PFSK-1 (cell line): ENCODE data around the gene SEMA3D.

Experiments
- FOXP2 ChIP-seq: optimal IDR thresholded peaks from 2 replicates; pipeline ENCODE3; 2011; ENCODE audit warnings: borderline replicate concordance, control low read depth, inconsistent platforms; ENCODE audit not compliant: insufficient read depth; ENCODE audit errors: extremely low read length, extremely low read depth
- POLR2AphosphoS5 ChIP-seq: IDR thresholded peaks from 2 replicates; pipeline ENCODE4 v1.6.1; 2012; ENCODE audit warnings: low read depth, mild to moderate bottlenecking, control low read depth, low read length, moderate library complexity
- REST ChIP-seq, 2 experiments: IDR thresholded peaks; 2 replicates each; pipeline versions ENCODE4 v1.6.1 to v1.8.0; 2011 to 2012; ENCODE audit warnings: low read depth in 2 of 2, low read length in 2 of 2, control low read depth in 1 of 2, inconsistent platforms in 1 of 2, mild to moderate bottlenecking in 1 of 2, moderate library complexity in 1 of 2; ENCODE audit not compliant: insufficient read depth in 1 of 2

- no peak for TF ChIP-seq POLR2AphosphoS5
- no peak for TF ChIP-seq REST (IDR thresholded peaks at IDR 0.05; ENCODE audit: insufficient read depth in 1 of 2, low read depth in 2 of 2, low read length in 2 of 2)
- no peak for TF ChIP-seq FOXP2
Observed at GRCh38 chr7:85095806-85096205, 91.0 kb downstream of the SEMA3D start.
